GM23248 (cell line): ENCODE data around the gene GDAP2. TPM values are rescaled to one million over a fixed set of nuclear protein-coding genes. Genes with fewer than 3 reads are reported as not detected.

Experiments
- DNase-seq: peaks from one replicate; pipeline ENCODE4 v3.0.0-alpha.2; 2015
- H2AFZ ChIP-seq: fragments of 200-600 bp; sonication (generic); 2 replicates; pipeline ENCODE4 v1.6.1; 2016; ENCODE audit warnings: antibody characterized with exemption
- H3F3A ChIP-seq: fragments of 200-600 bp; sonication (generic); 2 replicates; pipeline ENCODE4 v1.6.1; 2016; ENCODE audit warnings: mild to moderate bottlenecking, antibody characterized with exemption, mixed run types; ENCODE audit not compliant: insufficient read depth
- H3K27ac ChIP-seq: fragments of 200-600 bp; sonication (generic); 2 replicates; pipeline ENCODE4 v1.5.1; 2016; ENCODE audit warnings: mild to moderate bottlenecking
- H3K27me3 ChIP-seq: fragments of 200-600 bp; sonication (generic); replicated peaks from 2 replicates; pipeline ENCODE4 v1.6.1; 2016; ENCODE audit warnings: mild to moderate bottlenecking; ENCODE audit not compliant: insufficient read depth
- H3K36me3 ChIP-seq: fragments of 200-600 bp; sonication (generic); 2 replicates; pipeline ENCODE4 v1.6.1; 2016; ENCODE audit warnings: low read depth, mild to moderate bottlenecking
- H3K4me1 ChIP-seq: fragments of 200-600 bp; sonication (generic); 2 replicates; pipeline ENCODE4 v1.6.1; 2016; ENCODE audit warnings: mild to moderate bottlenecking; ENCODE audit not compliant: insufficient read depth
- H3K4me2 ChIP-seq: fragments of 200-600 bp; sonication (generic); one replicate; pipeline ENCODE4 v1.6.1; 2016; ENCODE audit warnings: mild to moderate bottlenecking; ENCODE audit not compliant: unreplicated experiment
- H3K4me3 ChIP-seq: fragments of 200-600 bp; sonication (generic); 2 replicates; pipeline ENCODE4 v1.5.1; 2016; ENCODE audit warnings: mild to moderate bottlenecking
- H3K79me2 ChIP-seq: fragments of 200-600 bp; sonication (generic); 2 replicates; pipeline ENCODE4 v1.6.1; 2016; ENCODE audit warnings: mild to moderate bottlenecking; ENCODE audit not compliant: insufficient read depth
- H3K9ac ChIP-seq: fragments of 200-600 bp; sonication (generic); 2 replicates; pipeline ENCODE4 v1.6.1; 2016; ENCODE audit warnings: mild to moderate bottlenecking
- H3K9me2 ChIP-seq: fragments of 200-600 bp; sonication (generic); 2 replicates; pipeline ENCODE4 v1.6.1; 2016; ENCODE audit warnings: mixed run types, mild to moderate bottlenecking, moderate library complexity; ENCODE audit not compliant: insufficient read depth
- H3K9me3 ChIP-seq: fragments of 200-600 bp; sonication (generic); one replicate; pipeline ENCODE4 v1.6.1; 2017; ENCODE audit warnings: low read depth
- H4K20me1 ChIP-seq: fragments of 200-600 bp; sonication (generic); 2 replicates; pipeline ENCODE4 v1.6.0; 2016; ENCODE audit not compliant: insufficient read depth
- EZH2 ChIP-seq: fragments of 200-600 bp; sonication (generic); IDR thresholded peaks from 2 replicates; pipeline ENCODE4 v1.6.1; 2018; ENCODE audit warnings: antibody characterized with exemption, mild to moderate bottlenecking; ENCODE audit not compliant: insufficient read depth, poor library complexity, severe bottlenecking
- EZH2phosphoT487 ChIP-seq: fragments of 200-600 bp; sonication (generic); IDR thresholded peaks from 2 replicates; pipeline ENCODE4 v1.6.1; 2018; ENCODE audit warnings: antibody characterized with exemption, moderate library complexity, mild to moderate bottlenecking, low read depth; ENCODE audit not compliant: insufficient read depth
- WGBS, 2 experiments: methylation state at CpG; one replicate each; pipeline ENCODE4 v1.1.6; 2015 to 2017; ENCODE audit warnings: low lambda C conversion rate in 2 of 2, low coverage in 1 of 2; ENCODE audit errors: missing lambda C conversion rate in 2 of 2; 5-methylcytosine and 5-hydroxymethylcytosine counted together
- in situ Hi-C: fragments of 300-500 bp; cut with MboI; formaldehyde crosslinking; loops from 2 replicates; pipeline ENCODE4 v1.15.0; 2020
- polyA plus RNA-seq: library from polyadenylated mRNA; unstranded; fragments of >200 nt; fragmentation: Nextera tagmentation; extraction: Ambion mirVana; gene quantifications from 2 replicates; pipeline ENCODE4 v1.2.1, GENCODE V29; 2016
- total RNA-seq: library from RNA; depleted of rRNA; stranded (reverse); fragments of >200 nt; shearing (Covaris generic); gene quantifications from 2 replicates; pipeline ENCODE4 v1.2.3, GENCODE V29; 2014

GDAP2 gene
- total and polyA plus RNA-seq, 2 experiments from 2014 or later: 17.9 to 19.6 TPM

GRCh38 chr1:117879284-117879683, 50.1 kb downstream of the GDAP2 start:
- Histone ChIP-seq H2AFZ (no peak overlapping the region), H3K4me2 (no peak overlapping the region), H3K4me3 (no peak overlapping the region), H3K4me1 (peaks cover 10% of the 10 kb centered on the region), H3K9me3 (no peaks in the 10 kb centered on the region), H4K20me1 (no peaks in the 10 kb centered on the region), H3K27ac (no peak overlapping the region), H3K36me3 (peaks cover 36% of the 10 kb centered on the region), H3K79me2 (no peaks in the 10 kb centered on the region), H3K9me2 (no peaks in the 10 kb centered on the region), H3K27me3 (no peaks in the 10 kb centered on the region), H3F3A (peaks cover 9% of the 10 kb centered on the region; the same call in 1 of the 2 replicates), H3K9ac (no peak overlapping the region)
- 100% methylated on average over 1 of the region's 1 CpG for WGBS, 2 experiments
- in situ Hi-C loops: no loop called here
- no peak for DNase-seq
- TF ChIP-seq EZH2 (no peak), EZH2phosphoT487 (no peak)

- Histone ChIP-seq H3K79me2 (no peaks in the 10 kb centered on the region), H3K9ac (no peak overlapping the region), H4K20me1 (no peaks in the 10 kb centered on the region), H3F3A (no peaks in the 10 kb centered on the region), H3K27me3 (no peaks in the 10 kb centered on the region), H3K27ac (no peak overlapping the region), H3K9me3 (peaks cover 3% of the 10 kb centered on the region), H3K4me1 (no peaks in the 10 kb centered on the region), H3K4me3 (no peak overlapping the region), H3K4me2 (no peak overlapping the region), H3K9me2 (no peaks in the 10 kb centered on the region), H2AFZ (no peak overlapping the region), H3K36me3 (peaks cover 44% of the 10 kb centered on the region)
- in situ Hi-C loops: no loop called here
- WGBS, 2 experiments: 96 to 100% methylated on average over 1 of the region's 1 CpG
- TF ChIP-seq EZH2 (no peak), EZH2phosphoT487 (no peak)
- no peak for DNase-seq
Measured at GRCh38 chr1:117877823-117878222, 51.6 kb downstream of the GDAP2 start.

GRCh38 chr1:117871013-117871412, 58.4 kb downstream of the GDAP2 start:
- Histone ChIP-seq H3K9me3 (peaks cover 4% of the 10 kb centered on the region), H3K79me2 (no peaks in the 10 kb centered on the region), H3K9ac (no peak overlapping the region), H3F3A (no peaks in the 10 kb centered on the region), H3K27me3 (no peaks in the 10 kb centered on the region), H4K20me1 (no peaks in the 10 kb centered on the region), H3K4me3 (no peak overlapping the region), H3K4me1 (no peaks in the 10 kb centered on the region), H3K4me2 (no peak overlapping the region), H3K9me2 (no peaks in the 10 kb centered on the region), H2AFZ (no peak overlapping the region), H3K36me3 (peaks cover 48% of the 10 kb centered on the region), H3K27ac (no peak overlapping the region)
- in situ Hi-C loops: no loop called here
- TF ChIP-seq EZH2phosphoT487: no peak
- TF ChIP-seq EZH2: no peak
- DNase-seq: no peak

- TF ChIP-seq EZH2 (no peak), EZH2phosphoT487 (no peak)
- peak overlapping the region; percentile 8; the same call in 1 of the 2 replicates for H3K4me3 ChIP-seq
- H4K20me1 ChIP-seq: no peaks in the 10 kb centered on the region
- H3K4me1 ChIP-seq: peaks cover 22% of the 10 kb centered on the region
- H3K4me2 ChIP-seq: peak overlapping the region; percentile 57
- H3F3A ChIP-seq: peaks cover 36% of the 10 kb centered on the region
- 50 to 57% methylated on average over 2 of the region's 2 CpGs for WGBS, 2 experiments
- H3K36me3 ChIP-seq: peaks cover 13% of the 10 kb centered on the region; the same call in 1 of the 2 replicates
- H3K79me2 ChIP-seq: no peaks in the 10 kb centered on the region
- in situ Hi-C loops: no loop called here
- no peaks in the 10 kb centered on the region for H3K9me2 ChIP-seq
- no peaks in the 10 kb centered on the region for H3K27me3 ChIP-seq
- DNase-seq: no peak
- H3K27ac ChIP-seq: peak overlapping the region; percentile 45
- H3K9ac ChIP-seq: no peak overlapping the region
- no peaks in the 10 kb centered on the region for H3K9me3 ChIP-seq
- H2AFZ ChIP-seq: no peak overlapping the region
Measured at GRCh38 chr1:117861694-117862093, 67.7 kb downstream of the GDAP2 start.

GRCh38 chr1:117860896-117861610, 68.4 kb downstream of the GDAP2 start:
- H3K4me2 ChIP-seq: peak overlapping the region; percentile 57
- WGBS, 2 experiments: 1 to 3% methylated on average over 2 of the region's 2 CpGs
- in situ Hi-C loops: no loop called here

More at GRCh38 chr1:117860896-117861610, 68.4 kb downstream of the GDAP2 start:
- no peaks in the 10 kb centered on the region for H4K20me1 ChIP-seq
- peak; percentile 97 for DNase-seq
- H3K4me3 ChIP-seq: peak overlapping the region; percentile 8; the same call in 1 of the 2 replicates
- H3K9me2 ChIP-seq: no peaks in the 10 kb centered on the region
- no peaks in the 10 kb centered on the region for H3K27me3 ChIP-seq
- H3K79me2 ChIP-seq: no peaks in the 10 kb centered on the region
- H3F3A ChIP-seq: peaks cover 36% of the 10 kb centered on the region
- H3K4me1 ChIP-seq: peaks cover 22% of the 10 kb centered on the region
- H3K9me3 ChIP-seq: no peaks in the 10 kb centered on the region
- no peak overlapping the region for H2AFZ ChIP-seq
- H3K27ac ChIP-seq: peak overlapping the region; percentile 45
- H3K9ac ChIP-seq: no peak overlapping the region
- H3K36me3 ChIP-seq: peaks cover 7% of the 10 kb centered on the region; the same call in 1 of the 2 replicates
- no peak for TF ChIP-seq EZH2phosphoT487
